ENCODE data around the gene ADAMTSL3.

ADAMTSL3 gene

GRCh38 chr15:83716605-83717004, 62.7 kb downstream of the ADAMTSL3 start:
- no peak overlapping the region for H3K4me3 ChIP-seq (replicated peaks; ENCODE audit: low read depth, low read length)
- TF ChIP-seq, protein P1, sequence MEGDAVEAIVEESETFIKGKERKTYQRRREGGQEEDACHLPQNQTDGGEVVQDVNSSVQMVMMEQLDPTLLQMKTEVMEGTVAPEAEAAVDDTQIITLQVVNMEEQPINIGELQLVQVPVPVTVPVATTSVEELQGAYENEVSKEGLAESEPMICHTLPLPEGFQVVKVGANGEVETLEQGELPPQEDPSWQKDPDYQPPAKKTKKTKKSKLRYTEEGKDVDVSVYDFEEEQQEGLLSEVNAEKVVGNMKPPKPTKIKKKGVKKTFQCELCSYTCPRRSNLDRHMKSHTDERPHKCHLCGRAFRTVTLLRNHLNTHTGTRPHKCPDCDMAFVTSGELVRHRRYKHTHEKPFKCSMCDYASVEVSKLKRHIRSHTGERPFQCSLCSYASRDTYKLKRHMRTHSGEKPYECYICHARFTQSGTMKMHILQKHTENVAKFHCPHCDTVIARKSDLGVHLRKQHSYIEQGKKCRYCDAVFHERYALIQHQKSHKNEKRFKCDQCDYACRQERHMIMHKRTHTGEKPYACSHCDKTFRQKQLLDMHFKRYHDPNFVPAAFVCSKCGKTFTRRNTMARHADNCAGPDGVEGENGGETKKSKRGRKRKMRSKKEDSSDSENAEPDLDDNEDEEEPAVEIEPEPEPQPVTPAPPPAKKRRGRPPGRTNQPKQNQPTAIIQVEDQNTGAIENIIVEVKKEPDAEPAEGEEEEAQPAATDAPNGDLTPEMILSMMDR (IDR thresholded peaks at IDR 0.05; ENCODE audit: low read depth, low read length, missing control alignments), result no peak
- DNase-seq (ENCODE audit: extremely low read depth, low read depth), result no peak

GRCh38 chr15:83717010-83717409, 63.1 kb downstream of the ADAMTSL3 start:
- DNase-seq (ENCODE audit: extremely low read depth, low read depth), result no peak
- TF ChIP-seq, protein P1 (IDR thresholded peaks at IDR 0.05; ENCODE audit: low read depth, low read length, missing control alignments), result no peak
- no peak overlapping the region for H3K4me3 ChIP-seq (replicated peaks; ENCODE audit: low read depth, low read length)

DNA sequence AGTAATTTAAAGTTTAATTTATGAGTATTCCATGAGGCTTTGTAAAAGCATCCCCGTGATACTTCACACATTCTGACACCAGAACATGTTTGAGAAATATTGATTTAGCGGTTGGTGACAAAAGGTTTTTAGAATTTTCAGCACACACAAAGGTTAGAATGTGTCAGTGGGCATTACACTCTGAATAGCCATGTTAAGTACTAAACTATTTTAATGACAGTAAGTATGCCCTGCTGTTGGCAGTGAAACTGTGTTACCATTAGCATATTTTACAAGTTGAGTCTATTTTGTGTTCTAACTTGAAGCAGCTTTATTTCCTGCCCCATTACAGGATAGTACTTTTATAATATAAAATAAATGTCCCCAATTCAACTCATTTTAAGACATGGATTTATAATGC, 66.5 kb downstream of the ADAMTSL3 start:
- TF ChIP-seq, protein P1 (IDR thresholded peaks at IDR 0.05; ENCODE audit: low read depth, low read length, missing control alignments), result no peak
- H3K4me3 ChIP-seq (replicated peaks; ENCODE audit: low read depth, low read length), result no peak overlapping the region
- DNase-seq (ENCODE audit: extremely low read depth, low read depth), result no peak

DNA sequence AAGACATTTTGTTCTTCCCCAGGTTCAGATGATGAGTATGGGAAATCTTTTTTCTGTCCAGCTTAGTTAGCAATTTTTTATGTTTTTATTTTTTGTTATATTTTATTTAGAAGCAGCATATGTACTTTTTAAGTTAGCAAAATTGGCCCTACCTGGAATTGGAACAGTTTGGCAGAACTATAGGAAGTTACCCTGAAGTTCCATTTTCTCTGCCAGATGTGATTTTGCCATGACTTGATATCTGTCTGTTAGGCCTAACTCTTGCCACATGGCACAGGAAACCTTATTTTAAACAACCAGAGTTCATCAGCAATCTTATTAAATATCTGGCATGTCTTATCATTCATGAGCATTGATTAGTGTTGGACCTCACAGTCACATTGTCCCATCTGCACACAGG, 67.1 kb downstream of the ADAMTSL3 start:
- H3K4me3 ChIP-seq (replicated peaks; ENCODE audit: low read depth, low read length), result no peak overlapping the region
- TF ChIP-seq, protein P1 (IDR thresholded peaks at IDR 0.05; ENCODE audit: low read depth, low read length, missing control alignments), result no peak
- no peak for DNase-seq (ENCODE audit: extremely low read depth, low read depth)

- no peak for DNase-seq (ENCODE audit: extremely low read depth, low read depth)
- TF ChIP-seq, protein P1 (IDR thresholded peaks at IDR 0.05; ENCODE audit: low read depth, low read length, missing control alignments), result no peak
- H3K4me3 ChIP-seq (replicated peaks; ENCODE audit: low read depth, low read length), result no peak overlapping the region
These were observed 68.1 kb downstream of the ADAMTSL3 start for GRCh38 chr15:83721981-83722380.

DNA sequence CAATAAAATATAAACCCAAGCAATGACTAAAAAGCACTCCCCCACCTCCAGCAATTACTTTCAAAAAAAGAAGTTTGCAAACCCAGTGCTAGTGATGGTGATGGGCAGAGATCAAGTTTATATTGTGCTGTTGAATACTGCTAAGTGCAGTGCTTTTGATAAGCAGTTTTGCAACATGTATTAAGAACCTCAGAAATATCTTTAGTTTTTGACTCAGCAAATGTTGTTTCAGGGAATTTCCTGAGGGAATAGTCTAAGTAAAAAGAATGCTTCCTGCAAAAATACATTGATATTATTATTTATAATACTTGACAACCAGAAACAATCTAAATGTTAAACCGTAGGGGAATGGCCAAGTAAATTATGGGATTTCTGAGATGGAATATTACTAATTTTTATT, 69.3 kb downstream of the ADAMTSL3 start:
- H3K4me3 ChIP-seq (replicated peaks; ENCODE audit: low read depth, low read length), result no peak overlapping the region
- no peak for DNase-seq (ENCODE audit: extremely low read depth, low read depth)
- TF ChIP-seq, protein P1 (IDR thresholded peaks at IDR 0.05; ENCODE audit: low read depth, low read length, missing control alignments), result no peak

DNA sequence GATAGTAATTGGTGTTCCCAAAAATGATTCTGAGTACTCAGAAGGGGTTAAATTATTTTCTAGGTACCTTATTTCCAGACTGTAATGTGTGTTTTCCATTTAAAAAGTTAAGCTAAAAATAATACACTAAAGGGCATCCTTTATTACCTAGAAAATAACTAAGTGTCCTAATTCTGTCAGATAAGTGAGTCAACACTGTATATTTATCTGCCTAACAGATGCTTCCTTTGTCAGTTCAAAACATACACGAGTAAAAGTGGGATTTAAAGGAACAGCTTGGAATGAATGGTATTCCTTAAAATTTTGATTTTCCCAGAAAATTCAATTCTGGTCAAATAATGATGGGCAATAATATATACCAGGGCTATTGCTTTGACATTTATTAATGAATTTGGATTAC, 78.3 kb downstream of the ADAMTSL3 start:
- DNase-seq (ENCODE audit: extremely low read depth, low read depth), result no peak
- no peak overlapping the region for H3K4me3 ChIP-seq (replicated peaks; ENCODE audit: low read depth, low read length)
- TF ChIP-seq, protein P1 (IDR thresholded peaks at IDR 0.05; ENCODE audit: low read depth, low read length, missing control alignments), result no peak

Data from HFF-Myc (cell line).